HFFc6 (cell line): Measurements from ENCODE around the gene ADCY9. TPM values are rescaled to one million over a fixed set of nuclear protein-coding genes. Genes with fewer than 3 reads are reported as not detected.
A peak's percentile ranks its signal among the peaks of the same experiment; 100 is the strongest.

Experiments
- DNase-seq: peaks from one replicate; pipeline ENCODE4 v3.0.0-alpha.2; 2018
- H3K27ac Mint-ChIP-seq: 2 replicates; pipeline ENCODE4 v1.8.0; 2020; ENCODE audit warnings: mild to moderate bottlenecking, mixed read lengths
- H3K27me3 Mint-ChIP-seq: 2 replicates; pipeline ENCODE4 v1.8.0; 2021; ENCODE audit warnings: mild to moderate bottlenecking, moderate library complexity, mixed read lengths; ENCODE audit not compliant: insufficient read depth
- H3K36me3 Mint-ChIP-seq: 2 replicates; pipeline ENCODE4 v1.8.0; 2021; ENCODE audit warnings: low read depth, mixed read lengths
- H3K4me1 Mint-ChIP-seq: 2 replicates; pipeline ENCODE4 v1.8.0; 2020; ENCODE audit warnings: low read depth, mixed read lengths
- H3K4me3 Mint-ChIP-seq: 2 replicates; pipeline ENCODE4 v1.8.0; 2020; ENCODE audit warnings: mild to moderate bottlenecking, moderate library complexity, mixed read lengths
- H3K9me3 Mint-ChIP-seq: 2 replicates; pipeline ENCODE4 v1.8.0; 2020; ENCODE audit warnings: mild to moderate bottlenecking, mixed read lengths
- CTCF ChIP-seq: fragments of 200-600 bp; sonication (generic); IDR thresholded peaks from 2 replicates; pipeline ENCODE4 v1.5.0; 2021; ENCODE audit warnings: antibody characterized with exemption, mild to moderate bottlenecking
- total RNA-seq, 6 experiments: library from RNA; stranded (reverse); fragmentation: NEBNext Ultra II Directional; extraction: Animal tissue kit (Norgen Biotek cat#: 25700); gene quantifications; 2 replicates in 1 of 6; 3 replicates in 5 of 6; pipeline ENCODE4 v1.2.3, GENCODE V29; 2021

The ADCY9 gene
- total RNA-seq, 6 experiments from 2014 or later = 20.8 to 24.8 (median 22.6) TPM

- Mint-ChIP-seq H3K27ac (peak overlapping the region; percentile 27; the same call in 1 of the 2 replicates), H3K4me1 (peaks cover 25% of the 10 kb centered on the region), H3K9me3 (no peaks in the 10 kb centered on the region), H3K4me3 (no peak overlapping the region), H3K36me3 (peaks cover 9% of the 10 kb centered on the region; the same call in 1 of the 2 replicates), H3K27me3 (peaks cover 1% of the 10 kb centered on the region; the same call in 1 of the 2 replicates)
- TF ChIP-seq CTCF = peak; percentile 79
- DNase-seq = peak; percentile 53
These were observed 133.1 kb downstream of the ADCY9 start for GRCh38 chr16:3983081-3983520.

GRCh38 chr16:3982216-3982615 lies 134.0 kb downstream of the ADCY9 start:
- Mint-ChIP-seq H3K4me3 (no peak overlapping the region), H3K27me3 (peaks cover 3% of the 10 kb centered on the region)
- TF ChIP-seq CTCF = no peak

GRCh38 chr16:3980253-3981111 lies 135.8 kb downstream of the ADCY9 start:
- peak; percentile 65 for DNase-seq
- H3K4me3 Mint-ChIP-seq = peak overlapping the region; percentile 37; the same call in 1 of the 2 replicates
- H3K27me3 Mint-ChIP-seq = peaks cover 3% of the 10 kb centered on the region
- H3K27ac Mint-ChIP-seq = peak overlapping the region; percentile 85
- no peaks in the 10 kb centered on the region for H3K9me3 Mint-ChIP-seq
- peaks cover 16% of the 10 kb centered on the region for H3K36me3 Mint-ChIP-seq
- peaks cover 25% of the 10 kb centered on the region for H3K4me1 Mint-ChIP-seq
- no peak for TF ChIP-seq CTCF

More at GRCh38 chr16:3982216-3982615, 134.0 kb downstream of the ADCY9 start:
- no peaks in the 10 kb centered on the region for H3K9me3 Mint-ChIP-seq
- H3K4me1 Mint-ChIP-seq = peaks cover 25% of the 10 kb centered on the region
- no peak overlapping the region for H3K27ac Mint-ChIP-seq
- DNase-seq = no peak
- peaks cover 11% of the 10 kb centered on the region for H3K36me3 Mint-ChIP-seq

GRCh38 chr16:3979518-3979917 lies 136.7 kb downstream of the ADCY9 start:
- no peak overlapping the region for H3K27ac Mint-ChIP-seq
- peaks cover 16% of the 10 kb centered on the region for H3K36me3 Mint-ChIP-seq
- H3K4me1 Mint-ChIP-seq = peaks cover 25% of the 10 kb centered on the region
- no peaks in the 10 kb centered on the region for H3K9me3 Mint-ChIP-seq
- H3K4me3 Mint-ChIP-seq = no peak overlapping the region
- H3K27me3 Mint-ChIP-seq = peaks cover 3% of the 10 kb centered on the region
- no peak for DNase-seq
- no peak for TF ChIP-seq CTCF

- DNase-seq = no peak
- Mint-ChIP-seq H3K4me3 (no peak overlapping the region), H3K9me3 (no peaks in the 10 kb centered on the region), H3K27ac (no peak overlapping the region), H3K27me3 (peaks cover 3% of the 10 kb centered on the region), H3K4me1 (peaks cover 25% of the 10 kb centered on the region), H3K36me3 (peaks cover 16% of the 10 kb centered on the region)
- no peak for TF ChIP-seq CTCF
These were observed 137.2 kb downstream of the ADCY9 start for GRCh38 chr16:3979070-3979469.
